OCI-LY1 (cell line): ENCODE data around the gene CDKN2AIPNL.

Experiments used
- CTCF ChIP-seq: fragments of 200-600 bp; sonication (generic), shearing (Covaris generic); IDR thresholded peaks from 2 replicates; pipeline ENCODE4 v1.5.1; 2017; ENCODE audit warnings: mild to moderate bottlenecking, antibody characterized with exemption, low read length, moderate library complexity, mixed read lengths
- EZH2 ChIP-seq: fragments of 200-600 bp; sonication (generic), shearing (Covaris generic); IDR thresholded peaks from 2 replicates; pipeline ENCODE4 v1.8.0; 2017; ENCODE audit warnings: borderline replicate concordance, mixed run types, mild to moderate bottlenecking, antibody characterized with exemption, low read length, moderate library complexity, mixed read lengths

GRCh38 chr5:134450374-134450773 is 38.7 kb upstream of the CDKN2AIPNL start:
- TF ChIP-seq EZH2: no peak
- no peak for TF ChIP-seq CTCF
